HG02870 (cell line): ENCODE data around the gene GOLGA8H.
A peak's percentile ranks its signal among the peaks of the same experiment; 100 is the strongest.
"Not testable (repeated sequence)": the region's sequence is repeated elsewhere in the genome, so short reads cannot be mapped to it uniquely, and the experiment has no call there.

Experiments
- ATAC-seq: cut with Tn5 transposase; IDR thresholded peaks from one replicate; pipeline ENCODE4 v1.9.1; 2021; ENCODE audit warnings: mild to moderate bottlenecking, moderate library complexity; ENCODE audit not compliant: unreplicated experiment

Gene GOLGA8H

GRCh38 chr15:30603796-30604195 lies at the start of gene GOLGA8H:
TSS of gene GOLGA8H (plus strand) at chr15:30604028. CDS start at chr15:30604126, 98 bp downstream.
- ATAC-seq, result not testable (repeated sequence)

GRCh38 chr15:30566949-30567348 lies 36.9 kb upstream of the GOLGA8H start:
- not testable (repeated sequence) for ATAC-seq

- ATAC-seq, result not testable (repeated sequence)
Observed at GRCh38 chr15:30573012-30573491, 30.8 kb upstream of the GOLGA8H start.

GRCh38 chr15:30579394-30579970 lies 24.3 kb upstream of the GOLGA8H start:
- ATAC-seq, result not testable (repeated sequence)

- not testable (repeated sequence) for ATAC-seq
Observed at GRCh38 chr15:30580716-30581115, 23.1 kb upstream of the GOLGA8H start.

GRCh38 chr15:30598953-30599352 lies 4.9 kb upstream of the GOLGA8H start:
- not testable (repeated sequence) for ATAC-seq

GRCh38 chr15:30612271-30612670 lies 8.4 kb downstream of the GOLGA8H start:
- not testable (repeated sequence) for ATAC-seq

- ATAC-seq, result not testable (repeated sequence)
Observed at GRCh38 chr15:30621342-30621741, 17.5 kb downstream of the GOLGA8H start.

- ATAC-seq, result peak; percentile 92
Observed at GRCh38 chr15:30625436-30626193, 21.8 kb downstream of the GOLGA8H start, which contains the start of gene ARHGAP11B. TSS of gene ARHGAP11B (plus strand) at chr15:30626128.

GRCh38 chr15:30626194-30626565 lies 22.4 kb downstream of the GOLGA8H start:
- not testable (repeated sequence) for ATAC-seq

- not testable (repeated sequence) for ATAC-seq
Observed at GRCh38 chr15:30626632-30627031, 22.8 kb downstream of the GOLGA8H start.

- peak; percentile 100 for ATAC-seq
Observed at GRCh38 chr15:30650012-30650929, 46.4 kb downstream of the GOLGA8H start.

- not testable (repeated sequence) for ATAC-seq
Observed at GRCh38 chr15:30661154-30661553, 57.3 kb downstream of the GOLGA8H start.
